ENCODE data around the gene PPP2R1A.

GRCh38 chr19:52226652-52227051, 36.8 kb downstream of the PPP2R1A start:
- TF ChIP-seq, protein P1, sequence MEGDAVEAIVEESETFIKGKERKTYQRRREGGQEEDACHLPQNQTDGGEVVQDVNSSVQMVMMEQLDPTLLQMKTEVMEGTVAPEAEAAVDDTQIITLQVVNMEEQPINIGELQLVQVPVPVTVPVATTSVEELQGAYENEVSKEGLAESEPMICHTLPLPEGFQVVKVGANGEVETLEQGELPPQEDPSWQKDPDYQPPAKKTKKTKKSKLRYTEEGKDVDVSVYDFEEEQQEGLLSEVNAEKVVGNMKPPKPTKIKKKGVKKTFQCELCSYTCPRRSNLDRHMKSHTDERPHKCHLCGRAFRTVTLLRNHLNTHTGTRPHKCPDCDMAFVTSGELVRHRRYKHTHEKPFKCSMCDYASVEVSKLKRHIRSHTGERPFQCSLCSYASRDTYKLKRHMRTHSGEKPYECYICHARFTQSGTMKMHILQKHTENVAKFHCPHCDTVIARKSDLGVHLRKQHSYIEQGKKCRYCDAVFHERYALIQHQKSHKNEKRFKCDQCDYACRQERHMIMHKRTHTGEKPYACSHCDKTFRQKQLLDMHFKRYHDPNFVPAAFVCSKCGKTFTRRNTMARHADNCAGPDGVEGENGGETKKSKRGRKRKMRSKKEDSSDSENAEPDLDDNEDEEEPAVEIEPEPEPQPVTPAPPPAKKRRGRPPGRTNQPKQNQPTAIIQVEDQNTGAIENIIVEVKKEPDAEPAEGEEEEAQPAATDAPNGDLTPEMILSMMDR (IDR thresholded peaks at IDR 0.05): no peak
- no peak for TF ChIP-seq POLR2A (IDR thresholded peaks at IDR 0.05)
